Activated CD4-positive, alpha-beta T cell treated with anti-CD3 and anti-CD28 coated beads, Interleukin-10, Interleukin-2, amounts not matched to agents 100 ng/mL and 50 ng/mL, durations not matched to agents 16 hours and 8 hours (primary cell): ENCODE data around the gene KAT6B.

Source experiments
- DNase-seq: peaks from one replicate; pipeline ENCODE4 v3.0.0-alpha.2; 2020

The KAT6B gene

DNA sequence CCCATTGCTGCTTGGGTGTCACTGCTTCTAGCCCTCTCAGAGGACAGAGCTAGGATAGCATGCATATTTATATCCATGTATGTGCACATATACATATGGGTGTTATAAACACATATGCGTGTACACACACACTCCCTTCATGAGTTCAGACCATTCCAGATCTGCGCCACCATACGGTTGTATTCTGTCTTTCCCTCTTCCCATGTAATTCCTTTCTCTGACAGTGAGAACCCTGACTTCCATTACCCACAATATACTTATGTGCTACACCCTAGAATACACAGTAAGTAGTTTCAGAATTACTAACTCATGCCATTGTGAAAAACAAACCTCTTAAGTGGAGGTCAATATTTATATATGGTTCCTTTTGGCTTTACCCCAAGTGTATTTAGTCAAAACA is 168.5 kb downstream of the KAT6B start:
- no peak for DNase-seq

DNA sequence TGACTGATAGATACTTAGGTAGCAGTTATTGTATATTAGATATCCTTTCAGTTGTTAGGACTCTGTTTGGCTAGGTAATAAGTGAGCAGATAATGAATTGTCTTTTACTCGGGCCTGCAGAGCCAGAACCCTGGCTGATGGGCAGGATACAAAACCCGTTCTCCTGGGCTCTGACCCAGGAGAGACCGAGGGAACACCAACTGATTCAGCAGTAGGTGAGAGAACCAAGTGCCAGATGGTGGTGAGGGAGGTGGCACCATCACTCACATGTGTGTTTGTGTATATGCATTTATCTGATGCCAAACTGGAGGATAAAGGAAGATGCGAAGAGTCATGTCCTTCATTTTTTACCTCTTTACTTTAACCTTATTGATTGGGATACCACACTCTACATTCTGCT is 169.4 kb downstream of the KAT6B start:
- no peak for DNase-seq

DNA sequence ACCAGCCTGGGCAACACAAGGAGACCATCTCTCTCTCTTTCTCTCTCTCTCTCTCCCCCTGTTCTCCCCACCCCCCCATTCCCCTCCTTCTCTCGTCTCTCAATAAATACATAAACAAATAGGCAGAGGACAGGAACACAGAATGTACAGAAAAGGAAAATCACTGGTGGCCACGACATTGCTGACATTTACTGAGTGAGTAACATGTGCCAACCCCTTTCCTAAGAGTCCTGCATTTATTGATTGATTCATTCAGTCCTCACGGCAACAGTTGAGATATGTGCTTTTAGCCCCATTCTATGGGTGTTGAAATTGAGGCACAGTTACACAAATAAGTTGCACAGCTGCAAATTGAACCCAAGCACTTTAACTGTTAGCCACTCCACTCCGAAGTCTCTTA is 170.8 kb downstream of the KAT6B start:
- DNase-seq: no peak

DNA sequence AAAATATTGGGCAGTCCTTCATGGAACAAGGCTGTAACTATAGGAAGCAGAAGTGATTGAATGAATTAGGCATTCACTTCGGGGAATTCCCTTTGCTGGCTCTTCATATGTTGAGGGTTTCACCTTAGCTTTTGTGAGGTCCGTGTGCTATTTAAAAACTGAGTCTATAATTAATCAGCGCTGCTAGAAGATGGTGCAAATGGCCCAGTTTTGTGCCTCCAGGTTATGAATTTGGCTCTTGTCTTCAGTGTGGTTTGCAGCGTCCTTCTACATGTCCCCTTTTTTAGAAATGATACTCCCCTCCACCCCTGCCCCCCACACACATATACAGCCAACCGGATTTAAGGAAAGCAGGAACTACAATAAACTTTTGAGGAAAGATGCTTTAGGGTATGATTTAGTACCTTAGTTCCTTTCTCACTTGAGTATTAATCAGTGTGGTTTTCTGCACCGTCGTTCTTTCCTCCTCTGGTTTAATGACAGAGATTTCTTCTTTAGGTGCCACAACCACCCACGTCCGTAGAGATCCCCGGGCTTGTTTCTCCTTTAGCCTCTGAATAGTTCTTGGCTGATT is 174.4 kb downstream of the KAT6B start:
- no peak for DNase-seq

DNA sequence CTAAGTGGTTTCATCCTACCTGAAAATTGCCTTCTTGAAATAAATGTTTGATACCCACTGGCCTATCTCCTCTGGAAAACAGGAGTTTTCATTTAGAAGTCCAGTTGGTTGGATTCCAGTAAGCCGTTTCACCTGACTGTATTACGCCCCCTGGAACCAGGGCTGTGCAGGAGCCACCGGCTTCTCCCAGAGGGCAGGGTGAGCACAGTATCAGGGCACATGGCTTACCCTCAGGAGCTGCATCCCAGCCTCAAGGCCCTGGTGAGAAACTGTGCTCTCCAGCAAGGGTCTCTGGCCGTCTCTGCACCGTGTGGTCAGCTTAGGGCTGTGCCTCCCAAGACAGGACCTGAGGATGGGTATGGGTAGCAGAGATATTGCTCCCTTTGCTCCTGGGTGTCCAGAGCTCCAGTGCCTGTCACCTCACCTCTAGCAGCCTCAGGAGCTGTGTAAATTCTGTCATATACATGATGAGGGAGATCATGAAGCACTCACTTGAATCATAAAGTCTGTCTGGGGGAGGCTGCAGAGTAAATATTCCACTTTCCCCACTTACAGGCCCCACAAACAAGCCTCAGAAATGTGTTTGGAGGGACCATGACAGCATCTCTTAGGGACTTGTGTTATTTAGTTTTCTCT is 175.4 kb downstream of the KAT6B start:
- no peak for DNase-seq

DNA sequence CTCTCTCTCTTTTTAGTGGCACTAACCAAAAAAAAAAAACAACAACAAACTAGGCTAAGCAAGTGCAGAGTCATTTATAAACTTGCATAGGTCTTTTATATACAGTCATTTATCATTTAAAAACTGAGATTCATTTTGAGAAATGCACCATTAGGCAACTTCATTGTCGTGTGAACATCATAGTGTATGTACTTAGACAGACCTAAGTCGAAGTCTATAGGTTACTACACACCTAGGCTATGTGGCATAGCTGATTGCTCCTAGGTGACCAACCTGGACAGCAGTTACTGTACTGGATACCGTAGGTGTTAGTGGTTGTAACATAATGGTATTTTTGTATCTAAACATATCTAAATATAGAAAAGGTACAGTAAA is 175.9 kb downstream of the KAT6B start:
- DNase-seq: peak; percentile 36

DNA sequence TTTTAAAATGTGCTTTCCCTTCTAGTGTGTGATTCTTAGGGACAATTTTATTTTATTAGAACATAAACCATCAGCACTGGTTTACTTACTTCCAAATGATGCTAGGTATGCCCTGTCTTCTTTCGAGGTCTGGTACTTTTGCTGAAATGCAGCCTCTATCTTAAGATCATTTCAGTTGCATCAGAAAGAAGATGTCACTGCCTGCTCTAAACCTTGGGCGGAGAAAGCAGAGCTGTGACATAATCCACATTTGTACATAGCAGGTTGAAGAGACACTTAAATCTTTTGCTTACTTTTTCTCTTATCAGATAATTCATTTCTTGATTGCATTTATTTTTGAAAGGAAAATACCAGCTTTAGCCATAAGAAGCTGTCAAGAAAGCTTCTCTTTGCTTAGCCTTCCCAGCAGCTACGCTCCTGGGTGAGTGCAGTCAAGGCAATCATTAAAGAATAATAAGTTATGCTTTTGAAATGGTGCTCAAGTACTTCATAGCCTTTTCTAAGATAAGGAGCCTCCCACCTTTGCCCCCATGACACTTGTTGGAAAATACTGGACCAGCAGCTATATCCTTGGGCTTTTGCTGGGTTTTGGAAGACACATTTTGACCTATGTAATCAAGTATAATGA is 176.7 kb downstream of the KAT6B start:
- no peak for DNase-seq

DNA sequence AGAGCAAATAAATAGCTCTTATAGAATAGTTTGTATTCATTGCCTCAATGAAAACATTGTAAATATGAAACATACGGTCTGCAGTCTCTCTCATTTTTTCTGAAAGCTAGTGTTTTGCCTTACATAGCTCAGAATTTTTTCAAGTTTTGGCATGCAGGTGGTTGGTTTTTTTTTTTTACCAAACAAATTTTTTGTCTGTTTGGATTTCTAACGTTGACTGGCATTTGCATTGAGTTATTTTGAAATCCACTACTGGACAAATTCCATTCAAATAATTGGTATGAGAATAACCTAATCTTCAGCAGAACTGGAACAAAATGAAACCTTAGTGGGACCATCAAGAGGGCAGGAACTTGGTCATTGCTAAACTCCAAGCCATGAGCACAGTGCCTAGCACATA is 177.5 kb downstream of the KAT6B start:
- no peak for DNase-seq

DNA sequence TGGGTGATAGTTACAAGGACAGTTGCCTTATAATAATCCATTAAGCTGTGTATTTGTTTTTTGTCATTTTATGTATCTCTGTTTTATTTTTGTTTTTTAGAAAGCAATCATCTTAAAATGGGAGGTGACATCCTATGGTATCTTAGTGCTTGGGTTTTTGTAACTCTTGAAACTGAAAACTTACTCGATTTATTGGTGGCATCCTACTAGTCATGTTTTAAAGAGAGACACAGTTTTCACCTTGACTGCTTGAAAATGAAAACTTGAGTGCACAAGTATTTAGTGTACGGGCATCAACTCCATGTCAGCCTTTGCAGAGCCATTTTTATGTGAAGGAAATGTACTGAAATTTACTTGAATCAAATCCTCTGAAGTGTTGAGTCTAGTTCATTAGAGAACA is 181.2 kb downstream of the KAT6B start:
- no peak for DNase-seq

DNA sequence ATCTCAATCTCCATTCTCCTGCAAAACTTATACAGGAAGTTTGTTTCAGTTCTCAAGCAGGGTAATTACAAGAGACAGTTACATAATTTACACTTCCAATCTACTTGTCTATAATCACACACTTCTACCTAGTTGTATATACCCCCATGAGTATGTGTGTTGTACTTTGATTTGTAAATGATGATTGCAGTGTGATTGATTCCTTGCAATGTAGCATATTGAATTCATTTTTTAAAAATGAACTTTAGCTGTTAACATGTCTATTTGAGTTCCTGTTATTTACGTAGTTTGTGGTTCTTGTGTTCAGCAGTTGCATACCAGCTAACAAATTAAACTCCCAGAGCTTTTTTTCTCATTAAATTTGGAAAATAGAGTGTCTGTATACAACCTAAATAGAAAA is 182.6 kb downstream of the KAT6B start:
- no peak for DNase-seq

DNA sequence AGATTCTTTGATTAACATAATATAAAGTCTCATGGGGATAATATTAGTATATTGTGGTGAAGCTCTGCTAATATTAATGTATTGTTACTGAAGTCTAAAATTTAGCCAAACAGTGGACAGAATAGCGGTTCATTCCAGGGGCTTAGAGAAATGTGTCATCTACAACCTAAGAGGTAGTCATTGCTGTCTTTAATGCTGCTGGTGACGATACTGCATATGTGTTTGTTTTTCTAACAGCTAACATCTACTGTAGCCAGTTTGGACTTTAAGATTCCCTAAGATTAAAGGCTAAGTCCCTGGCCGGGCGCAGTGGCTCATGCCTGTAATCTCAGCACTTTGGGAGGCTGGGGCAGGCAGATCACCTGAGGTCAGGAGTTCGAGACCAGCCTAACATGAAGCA is 183.0 kb downstream of the KAT6B start:
- DNase-seq: no peak

DNA sequence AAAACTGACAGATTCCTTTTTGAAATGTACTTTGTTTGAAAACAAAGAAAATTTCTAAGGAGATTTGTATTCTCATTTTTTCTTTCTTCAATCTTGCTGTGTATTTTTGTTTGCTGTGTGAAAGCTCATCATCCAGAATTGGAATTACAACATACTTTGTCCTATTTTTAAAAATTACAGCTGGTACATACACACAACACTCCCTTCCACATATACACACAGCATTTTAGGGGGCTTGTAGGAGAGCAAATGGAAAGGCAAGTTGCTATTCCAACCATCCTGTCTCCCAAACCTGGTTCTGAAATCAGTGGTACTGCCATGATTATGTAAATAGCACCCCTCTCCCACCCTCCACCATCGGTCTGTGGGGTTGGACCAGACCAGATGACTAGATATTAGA is 184.0 kb downstream of the KAT6B start:
- no peak for DNase-seq

DNA sequence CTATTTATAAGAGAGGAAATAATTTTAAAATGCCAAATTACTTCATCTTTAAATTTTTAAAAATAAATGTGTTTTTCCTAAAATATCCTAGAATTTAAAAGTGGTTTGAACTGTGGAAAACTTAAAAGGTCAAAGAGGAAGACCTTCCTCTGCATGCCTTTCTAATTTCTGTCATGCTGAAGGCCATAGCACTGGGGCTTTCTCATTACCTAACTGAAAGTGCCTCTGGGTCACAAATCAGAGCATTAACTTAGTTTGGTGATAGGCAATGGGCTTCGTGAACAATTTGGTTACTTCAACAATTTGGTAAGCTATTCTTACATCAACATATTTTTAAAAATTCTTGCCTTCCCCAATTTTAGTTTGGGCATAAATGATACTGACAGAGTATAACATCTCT is 184.8 kb downstream of the KAT6B start:
- no peak for DNase-seq

DNA sequence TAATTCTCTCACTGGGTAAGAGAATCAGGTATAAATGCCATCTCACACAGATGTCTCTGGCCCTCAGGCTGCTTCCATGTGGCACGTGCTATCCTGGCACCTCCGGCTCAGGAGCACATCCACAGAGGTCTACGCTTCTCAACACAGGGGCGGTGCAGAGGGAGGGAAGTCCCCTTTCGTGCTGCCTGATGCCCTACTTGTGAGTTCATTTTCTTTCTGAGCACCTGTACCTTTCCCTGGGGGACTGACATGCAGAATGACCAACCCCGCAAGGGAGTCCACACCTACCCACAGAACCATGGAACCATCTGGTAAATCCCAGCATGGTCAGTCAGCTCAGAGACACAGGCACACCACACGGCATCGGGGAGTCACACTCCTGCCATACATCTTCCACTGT is 186.1 kb downstream of the KAT6B start:
- no peak for DNase-seq

DNA sequence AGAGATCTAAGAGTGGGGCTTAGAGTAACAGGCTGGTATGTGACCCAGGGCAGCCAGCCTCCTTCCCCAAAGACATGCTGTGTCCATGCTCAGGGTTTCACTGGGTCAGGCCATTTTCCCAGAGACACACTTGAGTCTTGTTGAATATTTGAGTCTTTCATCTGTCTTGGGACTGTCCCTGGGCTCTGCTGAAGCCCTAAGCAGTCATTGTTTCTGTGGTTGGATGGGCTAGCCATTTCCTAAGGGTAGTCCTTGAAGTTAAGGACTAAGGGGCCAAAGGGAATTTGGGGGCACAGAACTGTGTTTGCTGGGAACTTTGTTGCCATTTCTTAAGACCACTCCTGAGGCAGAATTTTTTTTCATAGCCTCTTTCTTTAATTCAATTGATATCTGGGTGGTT is 186.6 kb downstream of the KAT6B start:
- no peak for DNase-seq

DNA sequence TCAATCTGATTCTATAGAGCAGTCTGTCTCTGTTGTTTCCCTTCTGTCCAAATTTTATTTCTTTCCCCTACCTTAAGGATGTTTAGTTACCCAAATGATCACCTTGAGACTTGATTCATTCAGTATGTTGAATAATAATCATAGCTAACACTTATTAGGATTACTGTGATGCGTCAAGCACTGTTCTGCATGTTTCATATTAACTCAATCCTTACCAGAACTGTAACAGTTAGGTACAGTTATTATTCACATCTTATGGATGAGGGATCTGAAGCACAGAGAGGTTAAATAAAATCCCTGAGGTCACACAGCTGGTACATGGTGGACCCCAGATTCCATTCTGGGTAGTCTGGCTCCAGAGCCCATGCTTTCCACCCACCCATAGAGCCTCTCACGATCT is 187.1 kb downstream of the KAT6B start:
- DNase-seq: peak; percentile 41

DNA sequence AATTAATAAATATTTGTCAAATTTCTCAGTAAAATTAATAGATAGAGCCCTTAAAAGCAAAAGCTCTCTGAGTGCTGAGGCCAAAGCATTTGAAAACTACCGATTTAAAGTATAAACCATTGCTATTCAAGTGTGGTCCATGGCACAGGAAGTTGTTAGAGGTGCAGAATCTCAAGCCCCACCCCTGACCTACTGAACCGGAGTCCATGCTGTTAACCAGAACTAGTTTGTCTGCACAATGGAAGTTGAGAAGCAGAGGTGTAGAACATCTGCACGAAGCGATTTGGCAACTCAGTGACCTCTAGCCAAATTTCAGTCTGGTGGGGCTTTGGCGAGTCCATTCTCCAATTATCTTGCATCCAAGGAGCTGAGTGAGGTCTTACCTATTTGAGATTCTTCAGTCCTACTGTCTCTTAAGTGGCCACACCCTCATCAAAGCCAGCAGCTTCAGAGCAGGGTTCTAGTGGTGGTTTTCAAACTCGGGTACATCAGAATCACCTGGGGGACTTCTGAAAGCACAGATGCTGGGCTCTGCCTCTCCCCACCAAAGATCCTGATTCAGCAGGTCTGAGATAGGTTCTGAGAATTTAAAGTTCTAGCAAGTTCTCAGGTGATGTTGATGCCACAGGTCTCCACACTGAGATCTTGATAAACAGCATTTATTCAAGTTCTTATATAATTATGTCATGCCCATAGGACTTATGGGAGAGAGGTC is 188.3 kb downstream of the KAT6B start:
- DNase-seq: no peak

DNA sequence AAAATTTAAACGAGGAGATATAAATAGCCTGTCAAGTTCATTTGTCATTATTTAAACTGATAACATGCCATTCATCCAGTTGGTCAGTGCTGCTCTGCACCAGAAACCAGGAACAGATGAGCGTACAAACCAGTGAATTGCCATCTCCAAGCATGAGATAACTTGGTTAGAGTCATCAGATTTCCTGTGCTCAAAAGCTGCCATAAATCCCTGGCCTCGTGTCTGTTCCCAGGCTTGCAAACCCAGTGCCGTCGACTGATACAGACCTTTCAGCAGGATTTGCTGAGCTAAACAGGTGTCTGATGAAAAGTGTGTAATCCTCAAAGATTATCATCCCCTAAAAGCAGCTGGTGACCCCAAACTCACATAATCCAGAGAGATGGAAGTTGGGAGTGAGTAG is 189.0 kb downstream of the KAT6B start:
- DNase-seq: no peak

DNA sequence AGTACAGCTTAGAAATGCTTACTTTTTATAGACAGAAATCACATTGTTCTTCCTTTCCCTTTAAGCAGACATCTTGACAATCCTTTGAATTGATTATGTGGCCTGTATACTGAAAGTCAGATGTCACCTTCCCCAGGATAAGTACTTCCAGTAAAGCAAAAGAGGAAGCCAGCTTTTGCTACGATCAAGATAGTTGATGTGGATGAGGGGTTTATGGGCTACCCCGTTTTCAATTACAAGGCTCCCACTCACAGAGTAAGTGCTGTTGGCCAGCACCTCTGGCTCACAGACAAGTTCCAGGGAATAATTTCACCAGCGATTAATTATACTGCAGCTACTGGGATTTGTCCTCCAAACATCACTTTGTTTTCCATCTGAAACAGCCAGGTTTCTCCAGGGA is 189.9 kb downstream of the KAT6B start:
- no peak for DNase-seq

DNA sequence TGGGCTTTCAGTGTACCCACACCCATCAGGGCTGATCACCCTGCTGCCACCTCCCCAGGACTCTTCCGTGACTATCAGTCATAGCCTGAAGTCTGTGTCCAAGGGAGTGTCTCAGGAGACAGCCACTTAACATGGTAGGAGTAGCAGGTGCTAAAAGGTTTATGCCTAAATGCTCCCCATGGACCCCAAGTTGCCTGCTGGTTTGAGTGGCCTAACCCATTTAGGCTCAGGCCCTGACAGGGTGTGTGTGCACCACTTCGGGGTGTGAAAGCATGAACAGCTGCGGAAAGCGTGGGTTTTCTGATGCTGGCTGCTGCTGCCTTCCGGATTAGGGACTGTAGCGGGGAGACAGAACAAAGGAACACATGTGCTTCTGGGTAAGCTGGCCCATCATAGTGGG is 191.9 kb downstream of the KAT6B start:
- no peak for DNase-seq

DNA sequence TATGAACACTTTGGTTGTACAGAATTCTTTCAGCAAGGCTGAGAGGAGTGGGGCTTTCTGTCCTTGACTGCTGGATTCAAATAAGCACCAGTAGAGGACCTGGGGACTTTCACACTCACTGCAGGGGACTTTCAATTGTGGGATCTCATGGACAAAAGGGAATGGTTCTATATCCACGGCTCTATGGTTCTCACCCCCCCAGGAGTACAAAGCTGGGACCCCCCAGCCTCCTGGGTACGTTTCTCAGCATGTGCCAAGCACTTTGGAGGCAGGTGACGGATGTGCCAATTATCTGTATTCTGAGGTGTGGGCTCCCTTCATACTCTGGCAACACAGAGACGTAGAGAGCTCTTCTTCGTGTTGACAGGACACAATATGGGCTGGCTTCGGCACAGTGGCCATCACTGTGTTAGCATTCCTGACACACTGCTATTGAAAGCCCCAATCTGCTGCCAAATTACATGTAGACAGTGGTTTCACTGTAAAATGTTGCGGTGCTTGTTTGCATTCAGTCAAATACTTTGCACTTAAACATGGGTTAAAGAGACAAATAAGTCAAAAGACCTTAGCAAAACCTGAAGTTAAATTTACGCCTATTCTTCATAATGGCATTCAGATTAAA is 192.4 kb downstream of the KAT6B start:
- no peak for DNase-seq

DNA sequence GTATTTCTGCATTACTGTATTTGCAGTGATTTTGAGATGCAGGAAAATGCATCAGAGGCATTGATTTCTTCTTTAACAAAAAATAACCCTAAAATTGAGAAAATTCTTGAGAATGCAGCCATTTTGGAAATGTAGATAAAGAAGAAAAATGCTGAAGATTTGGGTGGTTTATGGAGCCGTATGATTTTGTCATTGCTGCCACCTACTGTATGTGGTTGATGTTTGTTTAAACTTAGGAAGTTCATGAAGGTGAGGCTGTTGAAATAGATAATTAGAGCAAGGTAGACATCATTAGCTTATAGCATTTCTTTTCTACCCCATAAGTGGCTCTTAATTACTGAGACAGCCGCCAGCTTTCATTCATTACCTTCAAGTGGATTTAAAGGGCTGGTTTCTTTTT is 193.0 kb downstream of the KAT6B start:
- DNase-seq: peak; percentile 26

DNA sequence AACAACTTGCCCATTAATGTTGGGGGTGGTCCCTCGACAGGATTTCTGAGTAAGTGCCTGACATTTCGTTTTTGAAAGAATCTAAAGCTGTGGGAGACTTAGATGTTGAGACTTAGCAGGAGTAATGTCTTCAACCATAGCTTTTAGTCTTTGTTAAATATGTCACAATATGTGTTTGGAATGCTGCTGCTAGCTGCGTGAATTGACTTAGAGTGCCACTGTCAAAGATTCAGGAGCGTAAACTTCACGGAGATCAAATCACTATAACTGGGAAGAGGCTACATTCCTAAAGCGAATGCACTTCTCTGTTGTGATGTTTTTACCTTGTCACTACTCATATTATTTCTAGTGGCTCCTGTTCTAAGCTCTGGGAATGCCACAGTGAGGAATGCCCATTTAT is 193.8 kb downstream of the KAT6B start:
- no peak for DNase-seq
